GM18519 (cell line): ENCODE results near the gene SCMH1.

Experiments used
- ATAC-seq: cut with Tn5 transposase; IDR thresholded peaks from one replicate; pipeline ENCODE4 v1.9.1; 2021; ENCODE audit warnings: mild to moderate bottlenecking, moderate library complexity; ENCODE audit not compliant: unreplicated experiment, low FRiP score

Gene SCMH1

GRCh38 chr1:41241749-41242341 is at the start of gene SCMH1:
TSS of gene SCMH1 (minus strand) at chr1:41242306. CDS start at chr1:41186133, 56,173 bp downstream.
- no peak for ATAC-seq

GRCh38 chr1:41291195-41291594 is 49.1 kb upstream of the SCMH1 start:
- ATAC-seq: no peak

- no peak for ATAC-seq
Measured at GRCh38 chr1:41289196-41289595, 47.1 kb upstream of the SCMH1 start.

GRCh38 chr1:41286992-41287391 is 44.9 kb upstream of the SCMH1 start:
- no peak for ATAC-seq

- no peak for ATAC-seq
Measured at GRCh38 chr1:41286486-41286885, 44.4 kb upstream of the SCMH1 start.

GRCh38 chr1:41285818-41286217 is 43.7 kb upstream of the SCMH1 start:
- no peak for ATAC-seq

- ATAC-seq: no peak
Measured at GRCh38 chr1:41284121-41284520, 42.0 kb upstream of the SCMH1 start.

- ATAC-seq: no peak
Measured at GRCh38 chr1:41282679-41283317, 40.7 kb upstream of the SCMH1 start.

GRCh38 chr1:41281334-41281733 is 39.2 kb upstream of the SCMH1 start:
- no peak for ATAC-seq

GRCh38 chr1:41280202-41281032 is 38.3 kb upstream of the SCMH1 start:
- ATAC-seq: no peak

- no peak for ATAC-seq
Measured at GRCh38 chr1:41278076-41278475, 36.0 kb upstream of the SCMH1 start.

GRCh38 chr1:41277371-41277975 is 35.4 kb upstream of the SCMH1 start:
- no peak for ATAC-seq

GRCh38 chr1:41275831-41276230 is 33.7 kb upstream of the SCMH1 start:
- no peak for ATAC-seq

- no peak for ATAC-seq
Measured at GRCh38 chr1:41274752-41275545, 32.8 kb upstream of the SCMH1 start.

GRCh38 chr1:41272601-41273000 is 30.5 kb upstream of the SCMH1 start:
- no peak for ATAC-seq

- no peak for ATAC-seq
Measured at GRCh38 chr1:41268154-41268770, 26.2 kb upstream of the SCMH1 start.

- ATAC-seq: no peak
Measured at GRCh38 chr1:41261926-41262618, 20.0 kb upstream of the SCMH1 start.

- no peak for ATAC-seq
Measured at GRCh38 chr1:41260768-41261167, 18.7 kb upstream of the SCMH1 start.

GRCh38 chr1:41259221-41259620 is 17.1 kb upstream of the SCMH1 start:
- no peak for ATAC-seq
